Left lung (tissue), 10 donors: ENCODE results near the gene PEX6. TPM values are rescaled to one million over a fixed set of nuclear protein-coding genes. Genes with fewer than 3 reads are reported as not detected.

Source experiments
- ATAC-seq: fragments of 200-7000 bp; cut with Tn5 transposase; one replicate; pipeline ENCODE4 v1.9.1; 2020; ENCODE audit warnings: moderate library complexity
- DNase-seq, 4 donors: peaks; one replicate each; pipeline ENCODE4 v3.0.0-alpha.2; 2013 to 2020
- H3K27ac ChIP-seq, 2 donors: fragments of 200-600 bp; sonication (generic) in 1 of 2; one replicate each; pipeline versions ENCODE4 v1.5.0 to v1.8.0; 2020 to 2021
- H3K27me3 ChIP-seq, 2 donors: fragments of 200-600 bp; sonication (generic) in 1 of 2; one replicate each; pipeline versions ENCODE4 v1.5.0 to v1.8.0; 2020 to 2021
- H3K36me3 ChIP-seq, 2 donors: fragments of 200-600 bp; sonication (generic) in 1 of 2; one replicate each; pipeline versions ENCODE4 v1.5.0 to v1.8.0; 2020 to 2021
- H3K4me1 ChIP-seq, 2 donors: fragments of 200-600 bp; one replicate each; pipeline ENCODE4 v1.8.0; 2021
- H3K4me3 ChIP-seq, 2 donors: fragments of 200-600 bp; sonication (generic) in 1 of 2; one replicate each; pipeline versions ENCODE4 v1.5.0 to v1.8.0; 2020 to 2021; ENCODE audit warnings: mild to moderate bottlenecking in 1 of 2
- H3K9me3 ChIP-seq, 2 donors: fragments of 200-600 bp; sonication (generic) in 1 of 2; one replicate each; pipeline versions ENCODE4 v1.5.0 to v1.8.0; 2020 to 2021
- CTCF ChIP-seq, 2 donors: fragments of 200-600 bp; sonication (generic) in 1 of 2; IDR thresholded peaks; one replicate each; pipeline versions ENCODE4 v1.5.0 to v1.8.0; 2021; ENCODE audit warnings: antibody characterized with exemption in 2 of 2
- intact Hi-C, 2 donors: fragments of 100-400 bp; cut with DNase I; formaldehyde crosslinking; loops; one replicate each; pipeline versions ENCODE4 v1.11.2 to v1.14.2; 2022
- polyA plus RNA-seq, 6 donors: library from polyadenylated mRNA; unstranded; fragments of 120-200 nt; gene quantifications; one replicate each; pipeline ENCODE4 v1.2.1, GENCODE V29; 2013; ENCODE audit not compliant: insufficient read length in 6 of 6
- total RNA-seq, 2 donors: library from RNA; stranded (reverse); fragmentation: NEBNext Ultra II Directional; extraction: Animal tissue kit (Norgen Biotek cat#: 25700); gene quantifications; one replicate each; pipeline ENCODE4 v1.2.1, GENCODE V29; 2021
- donor health status: DM: no; HTN: yes; CAD: no.
- donor health status: DM: no; HTN: no; CAD: no.

Gene PEX6
- total and polyA plus RNA-seq, 8 donors: 15.2 to 27.1 (median 21.5) TPM

- DNase-seq: no peak
- intact Hi-C loops: no loop called here
- no peak for ATAC-seq
- Histone ChIP-seq H3K36me3 (no peaks in the 10 kb centered on the region), H3K27me3 (peaks cover 0 to 22% of the 10 kb centered on the region in 2 donors), H3K9me3 (no peaks in the 10 kb centered on the region), H3K27ac (no peak within 1 kb of the TSS), H3K4me1 (peaks cover 0 to 8% of the 10 kb centered on the region in 2 donors), H3K4me3 (no peak within 1 kb of the TSS)
- TF ChIP-seq CTCF (IDR thresholded peaks at IDR 0.05): no peak
Measured at GRCh38 chr6:42915732-42916131, 63.2 kb downstream of the PEX6 start, which contains the start of gene PTCRA. TSS of gene PTCRA (plus strand) at chr6:42916053. CDS start at chr6:42916070, 17 bp downstream.

DNA sequence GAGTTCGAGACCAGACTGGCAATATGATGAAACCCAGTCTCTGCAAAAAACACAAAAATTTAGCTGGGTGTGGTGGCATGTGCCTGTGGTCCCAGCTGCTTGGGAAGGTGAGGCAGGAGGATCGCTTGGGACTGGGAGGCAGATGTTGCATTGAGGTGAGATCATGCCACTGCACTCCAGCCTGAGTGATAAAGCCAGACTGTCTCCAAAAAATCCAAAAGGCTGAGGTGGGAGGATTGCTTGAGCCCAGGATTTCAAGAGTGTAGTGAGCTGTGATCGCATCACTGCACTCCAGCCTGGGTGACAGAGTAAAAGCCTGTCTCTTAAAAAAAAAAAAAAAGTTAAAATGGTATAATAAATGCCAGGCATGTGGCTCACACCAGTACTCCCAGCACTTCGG, 64.4 kb downstream of the PEX6 start:
- Histone ChIP-seq H3K9me3 (no peaks in the 10 kb centered on the region), H3K27ac (no peak overlapping the region), H3K27me3 (peaks cover 0 to 22% of the 10 kb centered on the region in 2 donors), H3K4me1 (peaks cover 0 to 8% of the 10 kb centered on the region in 2 donors), H3K36me3 (no peaks in the 10 kb centered on the region), H3K4me3 (no peak overlapping the region)
- ATAC-seq (no peak), DNase-seq (no peak)
- intact Hi-C loops: no loop called here
- no peak for TF ChIP-seq CTCF (IDR thresholded peaks at IDR 0.05)

Other genes starting within 250 kb of the PEX6 start
- gene TBCC, start 233.1 kb downstream of the PEX6 start, total RNA-seq: 10 to 100 TPM; 16.8 to 20.4 TPM
- 10 to 100 TPM; 15.6 to 19.2 (median 18.3) TPM for gene TBCC, start 233.1 kb downstream of the PEX6 start, polyA plus RNA-seq
- gene BICRAL, start 197.1 kb downstream of the PEX6 start, total RNA-seq: 10 to 100 TPM; 12.6 to 15.9 TPM
- 10 to 100 TPM; 17.6 to 20.0 (median 19.2) TPM for gene BICRAL, start 197.1 kb downstream of the PEX6 start, polyA plus RNA-seq
- gene RPL7L1, start 99.6 kb downstream of the PEX6 start, total RNA-seq: 10 to 100 TPM; 64.6 to 77.8 TPM
- gene RPL7L1, start 99.6 kb downstream of the PEX6 start, polyA plus RNA-seq: 100 to 1,000 TPM in 5 of 6 donors, 10 to 100 TPM in 1; 98.0 to 122 (median 116) TPM
- 1 to 10 TPM; 2.0 to 2.1 TPM for gene PTCRA, start 63.1 kb downstream of the PEX6 start, total RNA-seq
- gene PTCRA, start 63.1 kb downstream of the PEX6 start, polyA plus RNA-seq: under 1 TPM in 5 of 6 donors, not detected in 1; 0.38 to 0.79 (median 0.58) TPM
- gene CNPY3, start 49.7 kb downstream of the PEX6 start, total RNA-seq: 10 to 100 TPM; 71.4 to 74.1 TPM
- gene CNPY3, start 49.7 kb downstream of the PEX6 start, polyA plus RNA-seq: 10 to 100 TPM; 59.2 to 72.1 (median 63.2) TPM
- 1 to 10 TPM in 1 of 2 donors, under 1 TPM in 1; 0.86 to 1.0 TPM for gene GNMT, start 18.4 kb downstream of the PEX6 start, total RNA-seq
- 1 to 10 TPM in 2 of 6 donors, under 1 TPM in 4; 0.79 to 2.3 (median 0.96) TPM for gene GNMT, start 18.4 kb downstream of the PEX6 start, polyA plus RNA-seq
- 10 to 100 TPM; 30.0 to 35.0 TPM for gene PPP2R5D, start 5.4 kb upstream of the PEX6 start, total RNA-seq
- 10 to 100 TPM; 56.8 to 76.3 (median 63.3) TPM for gene PPP2R5D, start 5.4 kb upstream of the PEX6 start, polyA plus RNA-seq
- gene MEA1, start 34.8 kb upstream of the PEX6 start, total RNA-seq: 10 to 100 TPM; 42.7 to 52.1 TPM
- 10 to 100 TPM; 73.4 to 82.6 (median 77.5) TPM for gene MEA1, start 34.8 kb upstream of the PEX6 start, polyA plus RNA-seq
- 10 to 100 TPM; 50.5 to 65.4 TPM for gene KLHDC3, start 35.1 kb upstream of the PEX6 start, total RNA-seq
- 100 to 1,000 TPM in 3 of 6 donors, 10 to 100 TPM in 3; 95.3 to 110 (median 103) TPM for gene KLHDC3, start 35.1 kb upstream of the PEX6 start, polyA plus RNA-seq
- 10 to 100 TPM; 43.3 to 53.5 TPM for gene RRP36, start 42.4 kb upstream of the PEX6 start, total RNA-seq
- gene RRP36, start 42.4 kb upstream of the PEX6 start, polyA plus RNA-seq: 10 to 100 TPM; 48.0 to 55.2 (median 50.2) TPM
- 10 to 100 TPM; 22.0 to 28.4 TPM for gene CUL7, start 74.7 kb upstream of the PEX6 start, total RNA-seq
- gene CUL7, start 74.7 kb upstream of the PEX6 start, polyA plus RNA-seq: 10 to 100 TPM; 42.0 to 54.3 (median 43.6) TPM
- 10 to 100 TPM; 35.2 to 43.4 TPM for gene MRPL2, start 80.3 kb upstream of the PEX6 start, total RNA-seq
- gene MRPL2, start 80.3 kb upstream of the PEX6 start, polyA plus RNA-seq: 10 to 100 TPM; 36.2 to 48.0 (median 40.5) TPM
- gene KLC4, start 80.5 kb upstream of the PEX6 start, total RNA-seq: 10 to 100 TPM; 20.2 to 38.8 TPM
- 10 to 100 TPM; 44.5 to 55.6 (median 53.3) TPM for gene KLC4, start 80.5 kb upstream of the PEX6 start, polyA plus RNA-seq
- gene PTK7, start 97.1 kb upstream of the PEX6 start, total RNA-seq: 100 to 1,000 TPM in 1 of 2 donors, 10 to 100 TPM in 1; 89.2 to 179 TPM
- 100 to 1,000 TPM; 274 to 312 (median 289) TPM for gene PTK7, start 97.1 kb upstream of the PEX6 start, polyA plus RNA-seq
- 10 to 100 TPM; 31.8 to 36.3 TPM for gene SRF, start 192.1 kb upstream of the PEX6 start, total RNA-seq
- 10 to 100 TPM; 20.2 to 33.5 (median 30.1) TPM for gene SRF, start 192.1 kb upstream of the PEX6 start, polyA plus RNA-seq
- 10 to 100 TPM; 36.1 to 37.3 TPM for gene CUL9, start 203.0 kb upstream of the PEX6 start, total RNA-seq
- 10 to 100 TPM; 35.9 to 55.1 (median 42.3) TPM for gene CUL9, start 203.0 kb upstream of the PEX6 start, polyA plus RNA-seq